Umbilical cord (tissue), 2 donors: ENCODE results near the gene MPC1. TPM values are rescaled to one million over a fixed set of nuclear protein-coding genes. Genes with fewer than 3 reads are reported as not detected.

ENCODE experiments used
- DNase-seq: peaks from one replicate; pipeline ENCODE4 v3.0.0-alpha.2; 2015; ENCODE audit warnings: low spot score
- total RNA-seq: library from RNA; depleted of rRNA; stranded (reverse); fragments of >200 nt; gene quantifications from one replicate; pipeline ENCODE4 v1.2.3, GENCODE V29; 2014; ENCODE audit warnings: low replicate concordance; ENCODE audit not compliant: insufficient read depth

The MPC1 gene
- total RNA-seq, 1 donor from 2014 or later: 36.4 TPM

- DNase-seq: no peak
Observed at GRCh38 chr6:166317261-166318212, 65.2 kb downstream of the MPC1 start.

- no peak for DNase-seq
Observed at GRCh38 chr6:166315436-166315835, 67.3 kb downstream of the MPC1 start.

Other genes with a start within 250 kb of the MPC1 start
- gene TBXT, start 215.1 kb downstream of the MPC1 start, total RNA-seq: not detected
- gene PRR18, start 74.5 kb downstream of the MPC1 start, total RNA-seq: not detected
- 35.9 TPM for gene SFT2D1, start 40.4 kb downstream of the MPC1 start, total RNA-seq
- gene RAMACL, start 203.7 kb upstream of the MPC1 start, total RNA-seq: 13.2 TPM
- gene RPS6KA2, start 244.3 kb upstream of the MPC1 start, total RNA-seq: 10.1 TPM